ENCODE results near the gene SCG3. TPM values are rescaled to one million over a fixed set of nuclear protein-coding genes. Genes with fewer than 3 reads are reported as not detected.

Gene SCG3
- total RNA-seq, 1 experiment from 2014 or later: not detected

- no peaks in the 10 kb centered on the region for H3K4me1 ChIP-seq (replicated peaks; ENCODE audit: insufficient read depth)
- H3F3A ChIP-seq (ENCODE audit: insufficient read depth, low read depth): no peaks in the 10 kb centered on the region
- H3K36me3 ChIP-seq (ENCODE audit: low read depth): no peaks in the 10 kb centered on the region
- H3K27me3 ChIP-seq (ENCODE audit: insufficient read depth, low read depth): no peaks in the 10 kb centered on the region
- intact Hi-C loops (cut with micrococcal nuclease; ENCODE audit: unreplicated experiment): no loop called here
- H3K9me2 ChIP-seq (ENCODE audit: insufficient read depth): no peaks in the 10 kb centered on the region
- no TSS peak for BruUV-seq (replicated peaks)
- no peak for DNase-seq
- H3K4me3 ChIP-seq: no peak overlapping the region
- no peaks in the 10 kb centered on the region for H3K9me3 ChIP-seq (ENCODE audit: insufficient read depth, low read depth)
- H3K27ac ChIP-seq: no peak overlapping the region
- TF ChIP-seq, protein P1, sequence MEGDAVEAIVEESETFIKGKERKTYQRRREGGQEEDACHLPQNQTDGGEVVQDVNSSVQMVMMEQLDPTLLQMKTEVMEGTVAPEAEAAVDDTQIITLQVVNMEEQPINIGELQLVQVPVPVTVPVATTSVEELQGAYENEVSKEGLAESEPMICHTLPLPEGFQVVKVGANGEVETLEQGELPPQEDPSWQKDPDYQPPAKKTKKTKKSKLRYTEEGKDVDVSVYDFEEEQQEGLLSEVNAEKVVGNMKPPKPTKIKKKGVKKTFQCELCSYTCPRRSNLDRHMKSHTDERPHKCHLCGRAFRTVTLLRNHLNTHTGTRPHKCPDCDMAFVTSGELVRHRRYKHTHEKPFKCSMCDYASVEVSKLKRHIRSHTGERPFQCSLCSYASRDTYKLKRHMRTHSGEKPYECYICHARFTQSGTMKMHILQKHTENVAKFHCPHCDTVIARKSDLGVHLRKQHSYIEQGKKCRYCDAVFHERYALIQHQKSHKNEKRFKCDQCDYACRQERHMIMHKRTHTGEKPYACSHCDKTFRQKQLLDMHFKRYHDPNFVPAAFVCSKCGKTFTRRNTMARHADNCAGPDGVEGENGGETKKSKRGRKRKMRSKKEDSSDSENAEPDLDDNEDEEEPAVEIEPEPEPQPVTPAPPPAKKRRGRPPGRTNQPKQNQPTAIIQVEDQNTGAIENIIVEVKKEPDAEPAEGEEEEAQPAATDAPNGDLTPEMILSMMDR (conservative IDR thresholded peaks at IDR 0.05): no peak
- H2AFZ ChIP-seq: no peak overlapping the region
- H3K79me2 ChIP-seq (ENCODE audit: low read depth): no peaks in the 10 kb centered on the region
- H4K20me1 ChIP-seq (ENCODE audit: insufficient read depth): no peaks in the 10 kb centered on the region
- no peak overlapping the region for H3K4me2 ChIP-seq
- CTCF ChIA-PET: interaction anchor here (0.6 kb wide), 1 partner anchor 236 kb away, joined by 4 read pairs; no protein-coding TSS in a partner anchor
- POLR2A ChIA-PET (ENCODE audit: unreplicated experiment): no interaction called here
Measured at GRCh38 chr15:51766341-51766740, 85.0 kb downstream of the SCG3 start.

- intact Hi-C loops (cut with micrococcal nuclease; ENCODE audit: unreplicated experiment): no loop called here
- H3K27me3 ChIP-seq (ENCODE audit: insufficient read depth, low read depth): no peaks in the 10 kb centered on the region
- no peaks in the 10 kb centered on the region for H4K20me1 ChIP-seq (ENCODE audit: insufficient read depth)
- no peak overlapping the region for H3K4me2 ChIP-seq
- no peaks in the 10 kb centered on the region for H3F3A ChIP-seq (ENCODE audit: insufficient read depth, low read depth)
- H2AFZ ChIP-seq: no peak overlapping the region
- H3K9me3 ChIP-seq (ENCODE audit: insufficient read depth, low read depth): no peaks in the 10 kb centered on the region
- no peaks in the 10 kb centered on the region for H3K9me2 ChIP-seq (ENCODE audit: insufficient read depth)
- H3K36me3 ChIP-seq (ENCODE audit: low read depth): no peaks in the 10 kb centered on the region
- TF ChIP-seq, protein P1 (conservative IDR thresholded peaks at IDR 0.05): no peak
- TF ChIP-seq EZH2 (IDR thresholded peaks at IDR 0.05; ENCODE audit: low read depth): no peak
- POLR2A ChIA-PET (ENCODE audit: unreplicated experiment): no interaction called here
- H3K4me3 ChIP-seq: no peak overlapping the region
- no peak overlapping the region for H3K27ac ChIP-seq
- no peaks in the 10 kb centered on the region for H3K79me2 ChIP-seq (ENCODE audit: low read depth)
- no TSS peak for BruUV-seq (replicated peaks)
- no peaks in the 10 kb centered on the region for H3K4me1 ChIP-seq (replicated peaks; ENCODE audit: insufficient read depth)
- CTCF ChIA-PET: no interaction called here
- DNase-seq: no peak
Measured at GRCh38 chr15:51768018-51768417, 86.7 kb downstream of the SCG3 start.

Other genes with a start within 250 kb of the SCG3 start
- gene DMXL2, start 58.7 kb upstream of the SCG3 start, total RNA-seq (2021): 25.5 and 29.8 TPM in 2 replicates
- 9.7 and 11.1 TPM in 2 replicates for gene LYSMD2, start 56.2 kb downstream of the SCG3 start, total RNA-seq (2021)
- 2.7 and 4.2 TPM in 2 replicates for gene TMOD2, start 70.1 kb downstream of the SCG3 start, total RNA-seq (2021)
- gene TMOD3, start 148.2 kb downstream of the SCG3 start, total RNA-seq (2021): 94.9 and 125 TPM in 2 replicates

Data from PC-9 (cell line).